Measurements from ENCODE around the gene TSPEAR.
"Not testable (repeated sequence)": the region's sequence is repeated elsewhere in the genome, so short reads cannot be mapped to it uniquely, and the experiment has no call there.

Gene TSPEAR

DNA sequence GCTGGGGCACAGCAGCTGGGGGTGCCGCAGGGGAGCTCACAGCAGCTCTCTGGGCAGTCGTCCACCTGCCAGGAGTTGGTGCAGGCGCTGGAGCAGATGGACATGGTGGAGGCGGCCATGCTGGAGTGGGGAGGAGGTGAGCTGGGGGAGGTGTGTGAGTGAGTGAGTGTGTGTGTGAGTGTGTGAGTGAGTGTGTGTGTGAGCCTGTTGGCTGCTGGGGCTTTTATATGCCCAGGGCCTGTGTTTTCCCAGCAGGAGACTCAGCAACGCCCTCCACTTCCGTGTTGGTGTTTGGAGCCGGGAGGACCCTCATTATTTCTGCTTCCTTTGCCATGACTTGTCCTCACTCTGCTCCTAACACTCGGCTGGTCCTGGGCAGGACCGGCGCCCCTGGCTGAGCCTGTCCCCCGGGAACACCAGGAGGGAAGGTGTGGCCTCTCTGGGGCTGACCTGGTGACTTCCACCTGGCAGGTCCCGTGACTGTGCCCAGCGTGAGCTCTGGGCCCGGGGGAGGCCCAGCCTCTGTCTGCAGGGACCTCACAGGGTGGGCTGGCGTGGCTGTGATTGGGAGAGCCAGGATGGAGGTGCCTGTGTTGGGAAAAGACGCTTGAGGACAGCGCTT, 159.9 kb downstream of the TSPEAR start, which contains the start of gene KRTAP10-2:
Gene KRTAP10-2, minus strand, starts transcription at position 166 of the 622 bp plus-strand sequence. Its CDS starts 47 bp downstream, at position 119.
- DNase-seq (ENCODE audit: low read depth), result no peak
- H3K4me3 ChIP-seq (ENCODE audit: low read depth, low read length), result no peak within 1 kb of the TSS
- TF ChIP-seq CTCF (IDR thresholded peaks at IDR 0.05; ENCODE audit: control insufficient read depth, extremely low read depth, insufficient read depth), result no peak

GRCh38 chr21:44550807-44551206, 160.6 kb downstream of the TSPEAR start:
- no peak for TF ChIP-seq CTCF (IDR thresholded peaks at IDR 0.05; ENCODE audit: control insufficient read depth, extremely low read depth, insufficient read depth)
- no peak for DNase-seq (ENCODE audit: low read depth)
- no peak overlapping the region for H3K4me3 ChIP-seq (ENCODE audit: low read depth, low read length)

GRCh38 chr21:44550285-44550684, 161.1 kb downstream of the TSPEAR start:
- H3K4me3 ChIP-seq (ENCODE audit: low read depth, low read length); DNase-seq (ENCODE audit: low read depth): not testable (repeated sequence)

- DNase-seq (ENCODE audit: low read depth), result no peak
- no peak overlapping the region for H3K4me3 ChIP-seq (ENCODE audit: low read depth, low read length)
- TF ChIP-seq CTCF (IDR thresholded peaks at IDR 0.05; ENCODE audit: control insufficient read depth, extremely low read depth, insufficient read depth), result no peak
These were observed 161.7 kb downstream of the TSPEAR start for GRCh38 chr21:44549525-44550211.

GRCh38 chr21:44548922-44549321, 162.4 kb downstream of the TSPEAR start:
- H3K4me3 ChIP-seq (ENCODE audit: low read depth, low read length), result no peak overlapping the region
- DNase-seq (ENCODE audit: low read depth), result no peak
- no peak for TF ChIP-seq CTCF (IDR thresholded peaks at IDR 0.05; ENCODE audit: control insufficient read depth, extremely low read depth, insufficient read depth)

- no peak for DNase-seq (ENCODE audit: low read depth)
- TF ChIP-seq CTCF (IDR thresholded peaks at IDR 0.05; ENCODE audit: control insufficient read depth, extremely low read depth, insufficient read depth), result no peak
- no peak overlapping the region for H3K4me3 ChIP-seq (ENCODE audit: low read depth, low read length)
These were observed 163.0 kb downstream of the TSPEAR start for GRCh38 chr21:44548381-44548780.

- no peak for DNase-seq (ENCODE audit: low read depth)
- H3K4me3 ChIP-seq (ENCODE audit: low read depth, low read length), result no peak overlapping the region
- TF ChIP-seq CTCF (IDR thresholded peaks at IDR 0.05; ENCODE audit: control insufficient read depth, extremely low read depth, insufficient read depth), result no peak
These were observed 163.6 kb downstream of the TSPEAR start for GRCh38 chr21:44547656-44548331.

Data from LNCaP clone FGC (cell line).